HG02759 (cell line): ENCODE results near the gene FBXO44.

ENCODE experiments used
- ATAC-seq: cut with Tn5 transposase; IDR thresholded peaks from one replicate; pipeline ENCODE4 v1.9.1; 2021; ENCODE audit warnings: mild to moderate bottlenecking, moderate library complexity; ENCODE audit not compliant: unreplicated experiment

Gene FBXO44

GRCh38 chr1:11705596-11705995, 50.9 kb downstream of the FBXO44 start:
- ATAC-seq = no peak

- ATAC-seq = no peak
Measured at GRCh38 chr1:11706292-11706691, 51.6 kb downstream of the FBXO44 start.

GRCh38 chr1:11707621-11708276, 53.1 kb downstream of the FBXO44 start:
- ATAC-seq = no peak

- ATAC-seq = no peak
Measured at GRCh38 chr1:11708554-11709350, 54.1 kb downstream of the FBXO44 start.

GRCh38 chr1:11711490-11711889, 56.8 kb downstream of the FBXO44 start:
- ATAC-seq = no peak

- no peak for ATAC-seq
Measured at GRCh38 chr1:11712285-11712684, 57.6 kb downstream of the FBXO44 start.
